Esophagus muscularis mucosa (tissue), 3 donors: ENCODE data around the gene C6orf89.

ENCODE experiments used
- CTCF ChIP-seq, 3 experiments: fragments of 200-600 bp in 2 of 3; fragments of 450-650 bp in 1 of 3; sonication (generic) in 2 of 3; IDR thresholded peaks; one replicate each; pipeline ENCODE4 v1.5.1; 2017 to 2019; ENCODE audit warnings: antibody characterized with exemption in 3 of 3, mild to moderate bottlenecking in 2 of 3, moderate library complexity in 1 of 3
- POLR2A ChIP-seq: fragments of 450-650 bp; IDR thresholded peaks from one replicate; pipeline ENCODE4 v1.6.1; 2017; ENCODE audit warnings: antibody characterized with exemption, moderate library complexity, mild to moderate bottlenecking, low read depth
- POLR2AphosphoS5 ChIP-seq, 2 donors: sonication (generic); formaldehyde crosslinking; IDR thresholded peaks; one replicate each; pipeline ENCODE4 v1.6.1; 2017; ENCODE audit warnings: antibody characterized with exemption in 2 of 2

- TF ChIP-seq POLR2A, result no peak
- TF ChIP-seq CTCF (IDR thresholded peaks at IDR 0.05), result no peak
- no peak for TF ChIP-seq POLR2AphosphoS5 (IDR thresholded peaks at IDR 0.05)
These were observed 82.0 kb downstream of the C6orf89 start for GRCh38 chr6:36967757-36968156.
